Astrocyte (in vitro differentiated cells and primary cell): ENCODE results near the gene SLC6A7. TPM values are rescaled to one million over a fixed set of nuclear protein-coding genes. Genes with fewer than 3 reads are reported as not detected.

Source experiments
- DNase-seq: peaks from one replicate; pipeline ENCODE4 v3.0.0-alpha.2; 2010; ENCODE audit warnings: low read depth
- FAIRE-seq: peaks from 2 replicates; lab custom pipeline; 2011; peaks lifted over from hg19 to GRCh38; lab: Jason Lieb, UNC
- H2AFZ ChIP-seq: 2 replicates; pipeline ENCODE4 v1.6.0; 2012; ENCODE audit warnings: low read depth, low read length, inconsistent platforms
- H3K27ac ChIP-seq: 2 replicates; pipeline ENCODE4 v1.5.1; 2011; ENCODE audit warnings: low read depth, low read length, inconsistent platforms
- H3K27me3 ChIP-seq: 2 replicates; pipeline ENCODE4 v1.6.0; 2011; ENCODE audit warnings: low read length, inconsistent platforms; ENCODE audit not compliant: insufficient read depth
- H3K36me3 ChIP-seq: 2 replicates; pipeline ENCODE4 v1.5.1; 2011; ENCODE audit warnings: low read length, inconsistent platforms; ENCODE audit not compliant: insufficient read depth
- H3K4me1 ChIP-seq: 2 replicates; pipeline ENCODE4 v1.5.1; 2011; ENCODE audit warnings: low read length, inconsistent platforms; ENCODE audit not compliant: insufficient read depth
- H3K4me2 ChIP-seq: 2 replicates; pipeline ENCODE4 v1.6.0; 2012; ENCODE audit warnings: low read length, inconsistent platforms
- H3K4me3 ChIP-seq: 2 replicates; pipeline ENCODE4 v1.5.1; 2011; ENCODE audit warnings: low read depth, mild to moderate bottlenecking, low read length, inconsistent platforms; ENCODE audit not compliant: insufficient read depth
- H3K79me2 ChIP-seq: 2 replicates; pipeline ENCODE4 v1.6.0; 2012; ENCODE audit warnings: mild to moderate bottlenecking, low read length, inconsistent platforms; ENCODE audit not compliant: insufficient read depth
- H3K9ac ChIP-seq: 2 replicates; pipeline ENCODE4 v1.6.0; 2012; ENCODE audit warnings: mild to moderate bottlenecking, low read length, inconsistent platforms
- H3K9me3 ChIP-seq: 2 replicates; pipeline ENCODE4 v1.5.1; 2012; ENCODE audit warnings: low read depth, mild to moderate bottlenecking, low read length, inconsistent platforms; ENCODE audit not compliant: insufficient read depth
- H4K20me1 ChIP-seq: 2 replicates; pipeline ENCODE4 v1.6.0; 2012; ENCODE audit warnings: low read length, inconsistent platforms; ENCODE audit not compliant: insufficient read depth
- H3K27ac Mint-ChIP-seq: one replicate; pipeline ENCODE4 v1.8.0; 2021; ENCODE audit warnings: mild to moderate bottlenecking, mixed read lengths; ENCODE audit not compliant: unreplicated experiment
- H3K27me3 Mint-ChIP-seq: one replicate; pipeline ENCODE4 v1.8.0; 2021; ENCODE audit warnings: low read depth, mixed read lengths; ENCODE audit not compliant: unreplicated experiment
- H3K36me3 Mint-ChIP-seq: one replicate; pipeline ENCODE4 v1.8.0; 2021; ENCODE audit warnings: low read depth, mixed read lengths; ENCODE audit not compliant: unreplicated experiment
- H3K4me1 Mint-ChIP-seq: one replicate; pipeline ENCODE4 v1.8.0; 2021; ENCODE audit warnings: low read depth, mixed read lengths; ENCODE audit not compliant: unreplicated experiment
- H3K4me3 Mint-ChIP-seq: one replicate; pipeline ENCODE4 v1.8.0; 2021; ENCODE audit warnings: mild to moderate bottlenecking, moderate library complexity, mixed read lengths; ENCODE audit not compliant: unreplicated experiment
- H3K9me3 Mint-ChIP-seq: one replicate; pipeline ENCODE4 v1.8.0; 2021; ENCODE audit warnings: mild to moderate bottlenecking, mixed read lengths; ENCODE audit not compliant: unreplicated experiment
- EZH2 ChIP-seq: IDR thresholded peaks from 2 replicates; pipeline ENCODE4 v1.6.1; 2012; ENCODE audit warnings: mild to moderate bottlenecking, low read length, inconsistent platforms; ENCODE audit not compliant: insufficient read depth
- total RNA-seq: library from RNA; stranded (reverse); gene quantifications from 2 replicates; pipeline ENCODE4 v1.2.1, GENCODE V29; 2021
- TF ChIP-seq, protein P1 (sequence below): IDR thresholded peaks from 2 replicates; pipeline ENCODE4 v1.5.1; 2011; ENCODE audit warnings: low read depth, mild to moderate bottlenecking, inconsistent platforms, low read length, moderate library complexity; ENCODE audit not compliant: insufficient read depth

SLC6A7 gene
- total RNA-seq, 1 donor from 2014 or later: not detected

DNA sequence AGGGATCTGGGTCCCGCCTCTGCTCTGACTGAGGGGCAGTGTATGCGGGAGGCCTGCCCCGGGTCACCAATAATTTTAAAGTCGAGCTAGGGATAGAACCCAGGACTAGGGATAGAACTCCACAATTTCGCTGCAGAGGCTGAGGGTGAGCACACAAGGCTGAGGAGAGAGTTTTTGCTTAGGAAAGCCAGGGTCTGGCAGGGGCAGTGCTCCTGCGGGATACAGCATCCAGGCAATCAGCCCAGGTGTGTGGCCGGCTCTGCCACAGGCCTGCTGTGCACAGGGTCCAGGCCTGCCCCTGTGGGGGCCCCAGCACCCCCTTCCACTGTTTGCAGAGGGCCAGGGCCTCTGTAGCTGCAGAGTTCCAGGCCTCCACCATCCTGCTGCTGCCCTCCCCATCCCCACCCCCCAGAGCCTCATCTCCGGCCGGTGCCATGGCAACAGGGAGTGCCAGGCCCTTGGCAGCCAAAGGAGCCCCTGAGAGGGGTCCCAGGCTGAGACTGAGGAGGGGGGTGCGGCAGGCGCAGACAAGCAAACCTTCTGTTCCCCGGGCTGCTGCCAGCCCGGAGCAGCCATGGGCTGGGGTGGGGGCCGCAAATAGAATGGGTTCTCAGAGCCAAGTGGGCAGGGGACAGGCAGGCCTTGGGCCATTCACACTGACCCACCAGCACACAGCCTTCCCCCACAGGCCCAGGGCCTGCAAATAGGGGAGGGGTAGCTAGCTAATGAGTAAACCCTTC lies 42.8 kb upstream of the SLC6A7 start:
- no peak for FAIRE-seq
- no peaks in the 10 kb centered on the region for H3K27me3 Mint-ChIP-seq
- peaks cover 47% of the 10 kb centered on the region for H3K4me1 ChIP-seq
- no peak overlapping the region for H3K4me2 ChIP-seq
- DNase-seq: no peak
- peaks cover 17% of the 10 kb centered on the region for H3K36me3 Mint-ChIP-seq
- H3K27ac Mint-ChIP-seq: no peak overlapping the region
- no peaks in the 10 kb centered on the region for H3K9me3 ChIP-seq
- no peak overlapping the region for H3K9ac ChIP-seq
- H3K4me3 ChIP-seq: no peak overlapping the region
- no peaks in the 10 kb centered on the region for H3K9me3 Mint-ChIP-seq
- no peaks in the 10 kb centered on the region for H3K27me3 ChIP-seq
- no peak for TF ChIP-seq EZH2
- H3K36me3 ChIP-seq: peaks cover 3% of the 10 kb centered on the region
- peaks cover 9% of the 10 kb centered on the region for H4K20me1 ChIP-seq
- H3K79me2 ChIP-seq: peaks cover 66% of the 10 kb centered on the region
- no peak overlapping the region for H3K4me3 Mint-ChIP-seq
- H3K4me1 Mint-ChIP-seq: peaks cover 38% of the 10 kb centered on the region
- no peak overlapping the region for H3K27ac ChIP-seq
- H2AFZ ChIP-seq: no peak overlapping the region

DNA sequence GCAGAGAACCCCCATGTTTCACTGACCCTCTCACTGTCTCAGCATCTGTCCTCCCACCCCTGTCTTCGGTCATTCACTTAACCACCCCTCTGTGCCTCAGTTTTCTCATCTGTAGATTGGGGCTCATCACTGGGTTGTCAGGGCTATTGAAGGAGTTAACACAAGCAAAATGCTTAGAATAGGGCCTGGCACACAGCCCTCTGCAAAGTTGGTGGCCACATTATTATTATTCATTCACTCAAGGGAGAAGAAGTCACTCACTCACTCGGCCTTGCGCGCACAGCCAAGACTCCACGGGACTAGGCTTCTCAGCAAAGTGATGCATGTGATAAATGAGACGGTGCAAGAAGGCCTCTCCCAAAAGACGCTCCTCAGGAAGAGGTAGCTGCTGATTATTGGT lies 42.2 kb upstream of the SLC6A7 start:
- H3K4me1 Mint-ChIP-seq: peaks cover 35% of the 10 kb centered on the region
- H3K27ac ChIP-seq: no peak overlapping the region

DNA sequence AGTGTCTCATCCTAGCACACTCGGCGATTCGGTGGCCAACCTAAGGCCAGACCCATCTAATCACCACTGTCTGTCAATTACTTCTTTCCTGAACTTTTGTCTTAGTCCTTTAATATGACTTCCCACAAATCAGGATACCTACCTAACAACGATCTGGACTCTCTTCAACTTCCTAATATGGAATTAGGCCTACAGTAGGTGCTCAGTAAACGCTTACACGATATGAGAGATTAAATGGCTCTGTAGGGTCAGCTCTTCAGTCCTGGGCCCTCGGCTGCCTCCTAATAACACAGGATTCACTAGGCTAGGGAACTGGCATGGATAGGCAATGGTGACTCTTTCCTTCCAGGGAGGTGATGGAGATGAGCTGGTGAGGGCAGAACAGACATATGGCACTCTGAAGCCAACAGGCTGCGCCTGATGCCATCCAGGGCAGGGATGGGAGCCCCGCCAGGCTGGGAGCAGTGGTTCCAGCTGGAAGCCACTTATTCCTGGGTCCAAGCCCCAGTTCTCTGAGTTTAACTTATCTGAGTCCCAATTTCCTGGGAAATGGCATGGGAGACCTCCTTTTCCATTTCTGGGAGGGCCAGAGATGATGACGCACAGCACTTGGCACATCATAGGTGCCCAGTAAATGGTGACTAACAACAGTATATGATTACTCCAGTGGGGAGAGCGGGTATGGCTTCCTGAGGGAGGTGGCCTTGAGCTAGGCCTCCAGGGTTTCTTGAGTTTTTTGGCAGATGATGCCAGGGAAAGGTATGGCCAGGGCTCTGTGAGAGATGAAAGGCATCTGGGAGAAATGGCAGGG lies 41.5 kb upstream of the SLC6A7 start:
- Histone ChIP-seq H3K4me1 (peaks cover 45% of the 10 kb centered on the region), H3K36me3 (peaks cover 3% of the 10 kb centered on the region), H3K27me3 (no peaks in the 10 kb centered on the region), H3K9ac (no peak overlapping the region), H3K4me3 (no peak overlapping the region), H3K9me3 (no peaks in the 10 kb centered on the region), H2AFZ (no peak overlapping the region), H3K27ac (no peak overlapping the region), H3K4me2 (no peak overlapping the region), H3K79me2 (peaks cover 75% of the 10 kb centered on the region), H4K20me1 (peaks cover 19% of the 10 kb centered on the region)
- Mint-ChIP-seq H3K4me3 (peak overlapping the region; percentile 36), H3K36me3 (peaks cover 17% of the 10 kb centered on the region), H3K9me3 (no peaks in the 10 kb centered on the region), H3K27ac (peak overlapping the region; percentile 43), H3K4me1 (peaks cover 33% of the 10 kb centered on the region), H3K27me3 (no peaks in the 10 kb centered on the region)
- DNase-seq: no peak
- FAIRE-seq: no peak
- TF ChIP-seq, protein P1, sequence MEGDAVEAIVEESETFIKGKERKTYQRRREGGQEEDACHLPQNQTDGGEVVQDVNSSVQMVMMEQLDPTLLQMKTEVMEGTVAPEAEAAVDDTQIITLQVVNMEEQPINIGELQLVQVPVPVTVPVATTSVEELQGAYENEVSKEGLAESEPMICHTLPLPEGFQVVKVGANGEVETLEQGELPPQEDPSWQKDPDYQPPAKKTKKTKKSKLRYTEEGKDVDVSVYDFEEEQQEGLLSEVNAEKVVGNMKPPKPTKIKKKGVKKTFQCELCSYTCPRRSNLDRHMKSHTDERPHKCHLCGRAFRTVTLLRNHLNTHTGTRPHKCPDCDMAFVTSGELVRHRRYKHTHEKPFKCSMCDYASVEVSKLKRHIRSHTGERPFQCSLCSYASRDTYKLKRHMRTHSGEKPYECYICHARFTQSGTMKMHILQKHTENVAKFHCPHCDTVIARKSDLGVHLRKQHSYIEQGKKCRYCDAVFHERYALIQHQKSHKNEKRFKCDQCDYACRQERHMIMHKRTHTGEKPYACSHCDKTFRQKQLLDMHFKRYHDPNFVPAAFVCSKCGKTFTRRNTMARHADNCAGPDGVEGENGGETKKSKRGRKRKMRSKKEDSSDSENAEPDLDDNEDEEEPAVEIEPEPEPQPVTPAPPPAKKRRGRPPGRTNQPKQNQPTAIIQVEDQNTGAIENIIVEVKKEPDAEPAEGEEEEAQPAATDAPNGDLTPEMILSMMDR: no peak
- no peak for TF ChIP-seq EZH2

More for the DNA sequence above, 42.2 kb upstream of the SLC6A7 start:
- Mint-ChIP-seq H3K27ac (no peak overlapping the region), H3K4me3 (peak overlapping the region; percentile 34), H3K9me3 (no peaks in the 10 kb centered on the region), H3K27me3 (no peaks in the 10 kb centered on the region), H3K36me3 (peaks cover 17% of the 10 kb centered on the region)
- Histone ChIP-seq H3K27me3 (no peaks in the 10 kb centered on the region), H3K36me3 (peaks cover 3% of the 10 kb centered on the region), H3K4me3 (no peak overlapping the region), H2AFZ (no peak overlapping the region), H3K79me2 (peaks cover 68% of the 10 kb centered on the region), H3K4me2 (no peak overlapping the region), H3K9me3 (no peaks in the 10 kb centered on the region), H3K9ac (no peak overlapping the region), H4K20me1 (peaks cover 14% of the 10 kb centered on the region), H3K4me1 (peaks cover 46% of the 10 kb centered on the region)
- no peak for TF ChIP-seq EZH2
- TF ChIP-seq, protein P1: no peak
- FAIRE-seq (no peak), DNase-seq (no peak)
